Endothelial cell of umbilical vein (primary cell): ENCODE data around the gene SCAMP5. TPM values are rescaled to one million over a fixed set of nuclear protein-coding genes. Genes with fewer than 3 reads are reported as not detected.

Source experiments
- BruUV-seq: library from RNA; stranded (reverse); fragments of 400-500 nt; replicated peaks from 2 replicates; lab custom pipeline; 2021; lab: Mats Ljungman, UMichigan
- CTCF ChIA-PET: fragments of 300-600, 350-600 bp; sonication (Branson Sonifier 250); formaldehyde crosslinking; loops from one replicate; lab custom pipeline; 2021; ENCODE audit warnings: antibody characterized with exemption, inconsistent platforms; lab: Charles Lee
- POLR2A ChIA-PET: fragments of 300-600, 350-600 bp; sonication (Branson Sonifier 250); formaldehyde crosslinking; loops from one replicate; lab custom pipeline; 2021; ENCODE audit warnings: antibody characterized with exemption, inconsistent platforms; lab: Charles Lee
- DNase-seq: peaks from one replicate; pipeline ENCODE4 v3.0.0-alpha.2; 2011; ENCODE audit warnings: low read depth, low spot score
- FAIRE-seq: peaks from 2 replicates; lab custom pipeline; 2011; peaks lifted over from hg19 to GRCh38; lab: Jason Lieb, UNC
- H2AFZ ChIP-seq: 2 replicates; pipeline ENCODE4 v1.6.0; 2012; ENCODE audit warnings: low read depth, low read length, control low read depth, inconsistent platforms
- H3K27ac ChIP-seq: 2 replicates; pipeline ENCODE4 v1.5.1; 2011; ENCODE audit warnings: low read depth, mild to moderate bottlenecking, control low read depth, low read length, moderate library complexity; ENCODE audit not compliant: insufficient read depth
- H3K27me3 ChIP-seq, 2 experiments: 2 replicates each; pipeline versions ENCODE4 v1.6.0 to v1.6.1; 2011; ENCODE audit warnings: low read length in 2 of 2, mixed read lengths in 1 of 2; ENCODE audit not compliant: control insufficient read depth in 2 of 2, insufficient read depth in 2 of 2
- H3K36me3 ChIP-seq, 2 experiments: 2 replicates in 1 of 2; 3 replicates in 1 of 2; pipeline ENCODE4 v1.5.1; 2011; ENCODE audit warnings: low read length in 2 of 2, mild to moderate bottlenecking in 1 of 2, moderate library complexity in 1 of 2; ENCODE audit not compliant: control insufficient read depth in 2 of 2, insufficient read depth in 2 of 2; ENCODE audit errors: extremely low read depth in 1 of 2
- H3K4me1 ChIP-seq: 3 replicates; pipeline ENCODE4 v1.5.1; 2011; ENCODE audit warnings: mild to moderate bottlenecking, low read length; ENCODE audit not compliant: control insufficient read depth, insufficient read depth; ENCODE audit errors: extremely low read depth
- H3K4me2 ChIP-seq: 2 replicates; pipeline ENCODE4 v1.6.1; 2011; ENCODE audit warnings: low read length, control low read depth, mixed read lengths; ENCODE audit not compliant: insufficient read depth
- H3K4me3 ChIP-seq, 3 experiments: fragments of 200-600 bp in 1 of 3; sonication (generic), shearing (Covaris generic) in 1 of 3; replicated peaks in 1 of 3; 2 replicates each; pipeline ENCODE4 v1.5.1; 2011 to 2016; ENCODE audit warnings: control low read depth in 3 of 3, low read length in 3 of 3, mild to moderate bottlenecking in 2 of 3, inconsistent platforms in 1 of 3, low read depth in 1 of 3, moderate library complexity in 1 of 3; ENCODE audit not compliant: insufficient read depth in 1 of 3
- H3K79me2 ChIP-seq: 2 replicates; pipeline ENCODE4 v1.6.0; 2012; ENCODE audit warnings: low read length, inconsistent platforms; ENCODE audit not compliant: control insufficient read depth, insufficient read depth
- H3K9ac ChIP-seq: replicated peaks from 2 replicates; pipeline ENCODE3; 2011; ENCODE audit warnings: low read length, control low read depth; ENCODE audit not compliant: insufficient read depth; ENCODE audit errors: extremely low read depth
- H3K9me1 ChIP-seq: replicated peaks from 3 replicates; pipeline ENCODE4 v1.6.0; 2011; ENCODE audit warnings: mild to moderate bottlenecking, low read length; ENCODE audit not compliant: control insufficient read depth, insufficient read depth; ENCODE audit errors: extremely low read depth
- H3K9me3 ChIP-seq: replicated peaks from 2 replicates; pipeline ENCODE4 v1.5.1; 2012; ENCODE audit warnings: low read length, inconsistent platforms; ENCODE audit not compliant: control insufficient read depth, insufficient read depth
- H4K20me1 ChIP-seq: replicated peaks from 2 replicates; pipeline ENCODE3; 2011; ENCODE audit warnings: mild to moderate bottlenecking, low read length; ENCODE audit not compliant: control insufficient read depth, insufficient read depth; ENCODE audit errors: extremely low read depth
- CTCF ChIP-seq, 2 donors: IDR thresholded peaks; 1 replicate in 1 of 2; 2 replicates in 1 of 2; pipeline ENCODE4 v1.5.1; 2011; ENCODE audit warnings: low read length in 2 of 2, mild to moderate bottlenecking in 2 of 2, moderate library complexity in 2 of 2, control low read depth in 1 of 2, inconsistent platforms in 1 of 2, low read depth in 1 of 2; ENCODE audit not compliant: insufficient read depth in 1 of 2; ENCODE audit errors: extremely low read depth in 1 of 2
- EZH2 ChIP-seq: IDR thresholded peaks from 2 replicates; pipeline ENCODE4 v1.6.1; 2012; ENCODE audit warnings: borderline replicate concordance, low read depth, mild to moderate bottlenecking, moderate library complexity, low read length, inconsistent platforms; ENCODE audit not compliant: severe bottlenecking
- FOS ChIP-seq: IDR thresholded peaks from 2 replicates; pipeline ENCODE4 v1.6.1; 2011; ENCODE audit warnings: mild to moderate bottlenecking, low read length, moderate library complexity, borderline replicate concordance; ENCODE audit not compliant: insufficient read depth
- GATA2 ChIP-seq: IDR thresholded peaks from 2 replicates; pipeline ENCODE4 v1.7.0; 2011; ENCODE audit warnings: low read depth, mild to moderate bottlenecking, moderate library complexity, mixed read lengths, low read length; ENCODE audit not compliant: insufficient read length, insufficient read depth
- JUN ChIP-seq: IDR thresholded peaks from 2 replicates; pipeline ENCODE4 v1.6.1; 2011; ENCODE audit warnings: borderline replicate concordance, low read depth; ENCODE audit not compliant: insufficient read length, insufficient read depth
- MAX ChIP-seq: IDR thresholded peaks from 2 replicates; pipeline ENCODE4 v1.6.1; 2011; ENCODE audit not compliant: insufficient read depth, insufficient read length
- POLR2A ChIP-seq: IDR thresholded peaks from 2 replicates; pipeline ENCODE4 v1.6.1; 2012; ENCODE audit warnings: low read depth, mild to moderate bottlenecking, control low read depth, low read length
- dilution Hi-C: fragments of 300-500 bp; cut with MboI; formaldehyde crosslinking; loops from one replicate; pipeline ENCODE4 v1.15.0; 2019; ENCODE audit warnings: low sequenced_read_pairs; ENCODE audit not compliant: extremely low pct_ligation_motif_present
- intact Hi-C: fragments of 100-400 bp; cut with micrococcal nuclease; formaldehyde crosslinking; loops from one replicate; pipeline ENCODE4 v1.10.0; 2022
- polyA plus RNA-seq, 4 experiments: library from polyadenylated mRNA; depleted of rRNA in 3 of 4; stranded (reverse) in 3 of 4; unstranded in 1 of 4; fragments of >200 nt; gene quantifications; 2 replicates each; pipeline versions ENCODE4 v1.2.1 to v1.2.3, GENCODE V29; 2011 to 2012; ENCODE audit warnings: missing spikeins in 1 of 4
- total RNA-seq: library from RNA; stranded (reverse); gene quantifications from 2 replicates; pipeline ENCODE4 v1.2.3, GENCODE V29; 2021

The SCAMP5 gene
- total and polyA plus RNA-seq, 2 donors (not counting 3 experiments of a cell fraction or from before 2014, with no cell fraction given): 1.9 to 6.2 TPM

GRCh38 chr15:75037685-75038084, 42.3 kb downstream of the SCAMP5 start:
- BruUV-seq: no TSS peak
- dilution Hi-C loops (no loop called here), intact Hi-C loops (no loop called here)
- Histone ChIP-seq H2AFZ (no peak overlapping the region), H3K4me1 (peaks cover 7% of the 10 kb centered on the region), H3K27ac (no peak overlapping the region), H3K9me1 (no peaks in the 10 kb centered on the region), H3K9me3 (no peaks in the 10 kb centered on the region), H3K4me2 (peak overlapping the region; percentile 25), H3K9ac (no peak overlapping the region), H3K79me2 (no peaks in the 10 kb centered on the region), H3K27me3 (no peaks in the 10 kb centered on the region), H3K36me3 (no peaks in the 10 kb centered on the region), H4K20me1 (no peaks in the 10 kb centered on the region), H3K4me3 (no peak overlapping the region)
- no peak for DNase-seq
- FAIRE-seq: no peak
- ChIA-PET POLR2A (interaction anchor here (1.6 kb wide), 1 partner anchor 164 kb away, joined by 5 read pairs; the partner anchor contains the start of gene C15orf39), CTCF (interaction anchor here (1.4 to 2.4 kb wide), 5 partner anchors 8 to 166 kb away, joined by 3 to 13 read pairs (median 7); partner anchors contain the start of genes C15orf39 and PPCDC)
- TF ChIP-seq FOS (no peak), EZH2 (no peak), MAX (no peak), GATA2 (no peak), POLR2A (no peak), JUN (no peak), CTCF (IDR thresholded peaks at IDR 0.05; ENCODE audit: extremely low read depth in 1 of 2, insufficient read depth in 1 of 2, low read depth in 1 of 2, low read length in 2 of 2) (no peak)
